ENCODE results near the gene IFITM2. TPM values are rescaled to one million over a fixed set of nuclear protein-coding genes. Genes with fewer than 3 reads are reported as not detected.
"Not testable (repeated sequence)": the region's sequence is repeated elsewhere in the genome, so short reads cannot be mapped to it uniquely, and the experiment has no call there.

IFITM2 gene
- total RNA-seq, 1 donor: 50.1 TPM

GRCh38 chr11:329886-330253 is 22.3 kb downstream of the IFITM2 start:
- no peak overlapping the region for H3K4me3 ChIP-seq (ENCODE audit: low read depth, low read length)
- TF ChIP-seq, protein P1, sequence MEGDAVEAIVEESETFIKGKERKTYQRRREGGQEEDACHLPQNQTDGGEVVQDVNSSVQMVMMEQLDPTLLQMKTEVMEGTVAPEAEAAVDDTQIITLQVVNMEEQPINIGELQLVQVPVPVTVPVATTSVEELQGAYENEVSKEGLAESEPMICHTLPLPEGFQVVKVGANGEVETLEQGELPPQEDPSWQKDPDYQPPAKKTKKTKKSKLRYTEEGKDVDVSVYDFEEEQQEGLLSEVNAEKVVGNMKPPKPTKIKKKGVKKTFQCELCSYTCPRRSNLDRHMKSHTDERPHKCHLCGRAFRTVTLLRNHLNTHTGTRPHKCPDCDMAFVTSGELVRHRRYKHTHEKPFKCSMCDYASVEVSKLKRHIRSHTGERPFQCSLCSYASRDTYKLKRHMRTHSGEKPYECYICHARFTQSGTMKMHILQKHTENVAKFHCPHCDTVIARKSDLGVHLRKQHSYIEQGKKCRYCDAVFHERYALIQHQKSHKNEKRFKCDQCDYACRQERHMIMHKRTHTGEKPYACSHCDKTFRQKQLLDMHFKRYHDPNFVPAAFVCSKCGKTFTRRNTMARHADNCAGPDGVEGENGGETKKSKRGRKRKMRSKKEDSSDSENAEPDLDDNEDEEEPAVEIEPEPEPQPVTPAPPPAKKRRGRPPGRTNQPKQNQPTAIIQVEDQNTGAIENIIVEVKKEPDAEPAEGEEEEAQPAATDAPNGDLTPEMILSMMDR (IDR thresholded peaks at IDR 0.05; ENCODE audit: insufficient read depth, low read length): no peak
- DNase-seq (ENCODE audit: low read depth): no peak

DNA sequence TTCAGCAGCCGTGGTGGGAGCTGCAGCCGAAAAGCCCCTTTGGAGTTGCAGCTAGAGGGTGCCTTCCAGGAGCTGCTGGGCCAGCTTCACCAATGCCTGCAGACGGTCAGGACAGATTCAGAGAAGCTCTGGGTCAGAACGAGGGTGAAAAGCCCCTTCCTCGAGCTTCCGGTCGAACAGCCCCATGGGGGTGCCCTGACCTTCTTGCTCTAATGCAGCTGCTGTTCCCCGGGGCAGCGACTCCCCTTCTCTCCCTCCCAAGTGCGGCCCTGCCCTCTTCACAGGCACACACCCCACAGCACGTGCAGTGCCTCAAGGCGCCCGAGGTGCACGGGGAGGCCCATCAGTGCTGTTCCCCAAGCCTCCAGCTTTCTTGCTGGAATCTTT is 22.7 kb downstream of the IFITM2 start:
- TF ChIP-seq, protein P1 (IDR thresholded peaks at IDR 0.05; ENCODE audit: insufficient read depth, low read length): no peak
- DNase-seq (ENCODE audit: low read depth): no peak
- H3K4me3 ChIP-seq (ENCODE audit: low read depth, low read length): no peak overlapping the region

- no peak for DNase-seq (ENCODE audit: low read depth)
- TF ChIP-seq, protein P1 (IDR thresholded peaks at IDR 0.05; ENCODE audit: insufficient read depth, low read length): no peak
Observed at GRCh38 chr11:330694-331357, 23.2 kb downstream of the IFITM2 start.

DNA sequence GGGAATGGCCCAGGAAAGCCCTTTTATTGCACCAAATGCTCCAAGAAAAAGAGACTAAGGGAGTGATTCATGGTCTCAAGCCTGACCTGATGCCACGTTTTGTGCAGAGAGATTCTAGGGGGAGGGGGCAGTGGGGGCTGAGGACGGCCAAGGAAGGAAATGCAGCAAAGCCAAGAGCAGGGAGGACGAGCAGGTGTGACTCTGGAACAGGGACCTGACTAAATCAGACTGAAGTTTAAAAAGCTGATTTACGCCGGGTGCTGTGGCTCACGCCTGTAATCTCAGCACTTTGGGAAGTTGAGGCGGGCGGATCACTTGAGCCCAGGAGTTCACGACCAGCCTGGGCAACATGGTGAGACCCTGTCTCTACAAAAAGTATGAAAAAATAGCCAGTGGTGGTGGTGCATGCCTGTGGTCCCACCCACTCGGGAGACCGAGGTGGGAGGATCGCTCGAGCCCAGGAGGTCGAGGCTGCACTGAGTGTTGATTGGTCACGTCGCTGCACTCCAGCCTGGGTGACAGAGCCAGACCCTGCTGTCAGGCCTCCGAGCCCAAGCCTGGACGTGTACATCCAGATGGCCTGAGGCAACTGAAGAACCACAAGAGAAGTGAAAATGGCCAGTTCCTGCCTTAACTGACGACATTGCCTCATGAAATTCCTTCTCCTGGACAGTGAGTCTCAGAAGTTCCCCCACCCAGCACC is 23.9 kb downstream of the IFITM2 start:
- TF ChIP-seq, protein P1 (IDR thresholded peaks at IDR 0.05; ENCODE audit: insufficient read depth, low read length): no peak
- DNase-seq (ENCODE audit: low read depth): no peak

More at GRCh38 chr11:330694-331357, 23.2 kb downstream of the IFITM2 start:
- no peak overlapping the region for H3K4me3 ChIP-seq (ENCODE audit: low read depth, low read length)

GRCh38 chr11:332651-333480 is 25.2 kb downstream of the IFITM2 start:
- TF ChIP-seq, protein P1 (IDR thresholded peaks at IDR 0.05; ENCODE audit: insufficient read depth, low read length): no peak
- DNase-seq (ENCODE audit: low read depth): no peak
- no peak overlapping the region for H3K4me3 ChIP-seq (ENCODE audit: low read depth, low read length)

More for the DNA sequence above, 23.9 kb downstream of the IFITM2 start:
- H3K4me3 ChIP-seq (ENCODE audit: low read depth, low read length): no peak overlapping the region

GRCh38 chr11:333616-334263 is 26.1 kb downstream of the IFITM2 start:
- not testable (repeated sequence) for H3K4me3 ChIP-seq (ENCODE audit: low read depth, low read length); DNase-seq (ENCODE audit: low read depth)

All from fibroblast of the aortic adventitia (primary cell).